K562 (cell line): ENCODE measurements around the gene PSORS1C2. TPM values are rescaled to one million over a fixed set of nuclear protein-coding genes. Genes with fewer than 3 reads are reported as not detected.

Source experiments
- ATAC-seq: fragments of 200-7000 bp; cut with Tn5 transposase; 3 replicates; pipeline ENCODE4 v1.9.1; 2020; ENCODE audit warnings: moderate library complexity
- BruUV-seq: library from RNA; stranded (reverse); fragments of 400-500 nt; replicated peaks from 2 replicates; lab custom pipeline; 2021; lab: Mats Ljungman, UMichigan
- CTCF ChIA-PET: fragments of 300-600 bp; formaldehyde crosslinking; extraction: SDS; loops from one replicate; lab custom pipeline; 2021; ENCODE audit warnings: low intra/inter-chr PET ratio; lab: Yijun Ruan, JAX
- POLR2A ChIA-PET: fragments of 300-600, 350-650 bp; sonication (Branson Sonifier 250); formaldehyde crosslinking; extraction: SDS; loops from one replicate; lab custom pipeline; 2021; ENCODE audit warnings: antibody characterized with exemption, inconsistent platforms; lab: Yijun Ruan, JAX
- DNase-seq, 4 experiments: peaks; one replicate each; pipeline versions ENCODE4 v3.0.0 to v3.0.0-alpha.2; 2011 to 2018; ENCODE audit warnings: low spot score in 3 of 4, mixed read lengths in 3 of 4; ENCODE audit errors: extremely low read depth in 1 of 4
- FAIRE-seq: peaks from 2 replicates; lab custom pipeline; 2011; peaks lifted over from hg19 to GRCh38; lab: Jason Lieb, UNC
- H2AFZ ChIP-seq: 2 replicates; pipeline ENCODE4 v1.6.0; 2011; ENCODE audit warnings: low read depth, low read length, control low read depth, inconsistent platforms
- H3K27ac ChIP-seq: fragments of 200-600 bp; 3 replicates; pipeline ENCODE4 v1.8.0; 2011; ENCODE audit warnings: low read depth, mild to moderate bottlenecking, control low read depth, inconsistent platforms, low read length, moderate library complexity, mixed read lengths; ENCODE audit errors: extremely low read depth
- H3K27me3 ChIP-seq, 2 experiments: fragments of 300-600 bp in 1 of 2; 2 replicates in 1 of 2; 3 replicates in 1 of 2; pipeline versions ENCODE4 v1.6.0 to v1.8.0; 2011; ENCODE audit warnings: inconsistent platforms in 2 of 2, low read length in 2 of 2, mild to moderate bottlenecking in 1 of 2, mixed read lengths in 1 of 2, moderate library complexity in 1 of 2; ENCODE audit not compliant: control insufficient read depth in 2 of 2, insufficient read depth in 2 of 2
- H3K36me3 ChIP-seq: fragments of 300-600 bp; 3 replicates; pipeline ENCODE4 v1.8.0; 2011; ENCODE audit warnings: mild to moderate bottlenecking, low read length, inconsistent platforms; ENCODE audit not compliant: control insufficient read depth, insufficient read depth
- H3K4me1 ChIP-seq, 2 experiments: fragments of 200-600 bp in 1 of 2; replicated peaks in 1 of 2; 2 replicates in 1 of 2; 3 replicates in 1 of 2; pipeline versions ENCODE4 v1.5.1 to v1.8.0; 2011; ENCODE audit warnings: inconsistent platforms in 2 of 2, low read length in 2 of 2, mild to moderate bottlenecking in 1 of 2, mixed read lengths in 1 of 2, moderate library complexity in 1 of 2; ENCODE audit not compliant: control insufficient read depth in 2 of 2, insufficient read depth in 2 of 2
- H3K4me2 ChIP-seq: 2 replicates; pipeline ENCODE4 v1.6.1; 2011; ENCODE audit warnings: low read length, control low read depth, inconsistent platforms, mixed read lengths; ENCODE audit not compliant: insufficient read depth
- H3K4me3 ChIP-seq: fragments of 200-600 bp; sonication (generic), shearing (Covaris generic); 2 replicates; pipeline ENCODE4 v1.5.1; 2016; ENCODE audit warnings: control low read depth, inconsistent platforms
- H3K79me2 ChIP-seq: fragments of 200-600 bp; 3 replicates; pipeline ENCODE4 v1.8.0; 2011; ENCODE audit warnings: low read length, inconsistent platforms; ENCODE audit not compliant: control insufficient read depth, insufficient read depth
- H3K9ac ChIP-seq, 2 experiments: 2 replicates each; pipeline versions ENCODE4 v1.6.0 to v1.6.1; 2011; ENCODE audit warnings: low read depth in 2 of 2, low read length in 2 of 2, control low read depth in 1 of 2, inconsistent platforms in 1 of 2, mild to moderate bottlenecking in 1 of 2, mixed read lengths in 1 of 2; ENCODE audit not compliant: insufficient read depth in 1 of 2
- H3K9me1 ChIP-seq: one replicate; pipeline ENCODE4 v1.6.0; 2011; ENCODE audit warnings: inconsistent platforms, mild to moderate bottlenecking, low read length, moderate library complexity; ENCODE audit not compliant: control insufficient read depth, insufficient read depth
- H3K9me3 ChIP-seq: replicated peaks from 2 replicates; pipeline ENCODE4 v1.5.1; 2011; ENCODE audit warnings: low read depth, low read length, inconsistent platforms; ENCODE audit not compliant: control insufficient read depth, insufficient read depth
- H4K20me1 ChIP-seq: replicated peaks from 2 replicates; pipeline ENCODE4 v1.6.1; 2011; ENCODE audit warnings: low read length, inconsistent platforms, mixed read lengths; ENCODE audit not compliant: control insufficient read depth, insufficient read depth
- CBFB ChIP-seq: sonication (generic); formaldehyde crosslinking; IDR thresholded peaks from 2 replicates; pipeline ENCODE4 v1.4.0; 2020; ENCODE audit warnings: mild to moderate bottlenecking, missing genetic modification reagents
- IRF2 ChIP-seq: sonication (generic); formaldehyde crosslinking; IDR thresholded peaks from 2 replicates; pipeline ENCODE4 v1.8.1; 2022; ENCODE audit warnings: mild to moderate bottlenecking, missing genetic modification reagents
- JUN ChIP-seq, 2 experiments: sonication (generic) in 1 of 2; formaldehyde crosslinking in 1 of 2; IDR thresholded peaks; 2 replicates each; pipeline versions ENCODE4 v1.6.1 to v1.8.0; 2012 to 2022; ENCODE audit warnings: borderline replicate concordance in 2 of 2, mild to moderate bottlenecking in 2 of 2, improper control_type of control experiment in 1 of 2, low read depth in 1 of 2, low read length in 1 of 2, missing genetic modification reagents in 1 of 2
- JUND ChIP-seq, 2 experiments: IDR thresholded peaks; 2 replicates in 1 of 2; 3 replicates in 1 of 2; pipeline ENCODE4 v1.6.1; 2011; ENCODE audit warnings: borderline replicate concordance in 2 of 2, low read depth in 2 of 2, low read length in 2 of 2, improper control_type of control experiment in 1 of 2, missing biosample characterization in 1 of 2, missing genetic modification characterization in 1 of 2, missing genetic modification reagents in 1 of 2
- MAFG ChIP-seq: fragments of 450-650 bp; conservative IDR thresholded peaks from 2 replicates; pipeline ENCODE4 v1.6.1; 2016; ENCODE audit warnings: missing genetic modification characterization, missing compliant biosample characterization
- NR3C1 ChIP-seq: sonication (generic); formaldehyde crosslinking; IDR thresholded peaks from 2 replicates; pipeline ENCODE4 v1.8.1; 2022; ENCODE audit warnings: missing genetic modification reagents
- PHB ChIP-seq: fragments of 250-450 bp; sonication (Bioruptor Pico); IDR thresholded peaks from 2 replicates; pipeline ENCODE4 v1.5.0; 2021
- SAFB2 ChIP-seq: fragments of 200-400 bp; formaldehyde crosslinking; IDR thresholded peaks from 2 replicates; pipeline ENCODE4 v1.6.1; 2018; ENCODE audit warnings: borderline replicate concordance, low read length, low read depth, moderate library complexity; ENCODE audit not compliant: severe bottlenecking
- ZNF316 ChIP-seq: fragments of 450-650 bp; IDR thresholded peaks from 2 replicates; pipeline ENCODE4 v1.6.1; 2016
- ZNF436 ChIP-seq: fragments of 250-450, 450-650 bp; sonication (Bioruptor Pico); formaldehyde crosslinking; IDR thresholded peaks from 2 replicates; pipeline ENCODE4 v1.7.0; 2020; ENCODE audit warnings: mild to moderate bottlenecking
- WGBS: fragments of 100-300 bp; shearing (Covaris generic); methylation state at CpG from one replicate; pipeline ENCODE4 v1.1.6; 2016; ENCODE audit warnings: low coverage, mixed read lengths; ENCODE audit not compliant: insufficient coverage; ENCODE audit errors: missing lambda C conversion rate; 5-methylcytosine and 5-hydroxymethylcytosine counted together
- in situ Hi-C: fragments of 300-500 bp; cut with MboI; formaldehyde crosslinking; loops from 4 replicates; pipeline ENCODE4 v1.15.0; 2018; ENCODE audit warnings: inconsistent platforms, mixed read lengths
- intact Hi-C: fragments of 100-400 bp; cut with micrococcal nuclease; formaldehyde crosslinking; loops from 2 replicates; pipeline ENCODE4 v1.14.2; 2022
- polyA plus RNA-seq, 8 experiments: library from polyadenylated mRNA; depleted of rRNA in 4 of 8; stranded (reverse) in 5 of 8; unstranded in 3 of 8; fragments of >200 nt; fragmentation: Nextera tagmentation in 2 of 8; fragmentation: Illumina TruSeq in 1 of 8; extraction: Ambion mirVana in 2 of 8; extraction: Trizol in 1 of 8; gene quantifications; 2 replicates each; pipeline versions ENCODE4 v1.2.1 to v1.2.3, GENCODE V29; 2011 to 2014; ENCODE audit warnings: inconsistent platforms in 1 of 8, missing spikeins in 1 of 8
- total RNA-seq, 7 experiments: library from RNA; depleted of rRNA in 6 of 7; stranded (reverse); fragments of >200 nt in 6 of 7; fragmentation: Illumina TruSeq in 2 of 7; extraction: Trizol in 2 of 7; gene quantifications; 2 replicates each; pipeline versions ENCODE4 v1.2.1 to v1.2.3, GENCODE V29; 2011 to 2021; ENCODE audit warnings: low replicate concordance in 1 of 7
- TF ChIP-seq, protein P1 (sequence below): sonication (generic); formaldehyde crosslinking; IDR thresholded peaks from 2 replicates; pipeline ENCODE4 v1.8.1; 2022; ENCODE audit warnings: missing genetic modification reagents
- TF ChIP-seq, protein P2 (sequence below), 2 experiments: IDR thresholded peaks; 2 replicates each; pipeline ENCODE4 v1.6.1; 2012; ENCODE audit warnings: improper control_type of control experiment in 2 of 2, low read depth in 2 of 2, low read length in 2 of 2, borderline replicate concordance in 1 of 2
- TF ChIP-seq, protein P3 (sequence below): fragments of 450-650 bp; IDR thresholded peaks from 2 replicates; pipeline ENCODE4 v1.6.1; 2017; ENCODE audit warnings: antibody characterized with exemption, mild to moderate bottlenecking

PSORS1C2 gene
- total and polyA plus RNA-seq, 9 of the 15 experiments (the other 6 are each of a cell fraction or from before 2014, with no cell fraction given) = not detected

DNA sequence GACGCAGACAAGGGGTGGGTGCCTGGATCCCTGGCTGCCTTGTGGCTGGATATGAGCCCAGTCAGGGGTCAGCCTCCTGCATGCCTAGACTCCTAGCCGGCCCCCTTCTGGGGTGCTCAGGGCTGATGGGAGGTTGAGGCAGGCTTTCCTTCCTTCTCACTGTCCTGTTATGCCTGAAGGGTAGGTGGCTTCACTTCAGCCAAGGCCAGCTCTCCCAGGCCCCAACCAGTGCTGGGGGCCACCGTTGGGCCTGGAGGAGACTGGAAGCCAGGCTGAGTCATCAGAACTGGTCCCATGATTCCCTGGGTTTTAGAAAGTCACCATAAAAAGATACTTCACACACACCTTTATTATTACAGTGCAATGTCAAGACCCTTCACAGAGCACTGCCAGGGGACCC, 34.5 kb upstream of the PSORS1C2 start:
- Histone ChIP-seq H3K9ac (peak overlapping the region in 1 of 2 experiments; percentile 18; a peak in 1 of 4 replicates), H3K9me1 (no peaks in the 10 kb centered on the region), H3K27me3 (no peaks in the 10 kb centered on the region), H3K4me1 (peaks cover 25 to 33% of the 10 kb centered on the region in 2 experiments), H4K20me1 (no peaks in the 10 kb centered on the region), H2AFZ (peak overlapping the region; percentile 74), H3K4me3 (no peak overlapping the region), H3K4me2 (no peak overlapping the region), H3K79me2 (no peaks in the 10 kb centered on the region), H3K36me3 (no peaks in the 10 kb centered on the region), H3K9me3 (no peaks in the 10 kb centered on the region), H3K27ac (peak overlapping the region; percentile 10; the same call in 1 of the 3 replicates)
- CTCF ChIA-PET = interaction anchor here (0.9 kb wide), 1 partner anchor 19 kb away, joined by 3 read pairs; no protein-coding TSS in a partner anchor
- POLR2A ChIA-PET = interaction anchor here (0.8 kb wide), 1 partner anchor 12 kb away, joined by 3 read pairs; no protein-coding TSS in a partner anchor
- BruUV-seq = no TSS peak
- intact Hi-C loops = no loop called here
- DNase-seq (peak in 1 of 4 experiments; percentile 48), ATAC-seq (peak; percentile 25; the same call in 1 of the 3 replicates), FAIRE-seq (peak; percentile 75)
- 21% methylated on average over 3 of the region's 3 CpGs for WGBS
- in situ Hi-C loops = no loop called here
- TF ChIP-seq CBFB (CRISPR knock-in tag) = no peak
- peak; percentile 80 for TF ChIP-seq ZNF316
- no peak for TF ChIP-seq PHB
- TF ChIP-seq SAFB2 = no peak
- TF ChIP-seq MAFG (tag) = peak; percentile 42
- TF ChIP-seq ZNF436 = no peak
- TF ChIP-seq JUN (IDR thresholded peaks at IDR 0.05; ENCODE audit: borderline replicate concordance, low read depth, low read length) = peak; percentile 59; the same call in 1 of the 2 replicates
- TF ChIP-seq JUN (CRISPR knock-in tag; IDR thresholded peaks at IDR 0.05; ENCODE audit: borderline replicate concordance) = no peak
- no peak for TF ChIP-seq NR3C1 (CRISPR knock-in tag)
- TF ChIP-seq, protein P1, sequence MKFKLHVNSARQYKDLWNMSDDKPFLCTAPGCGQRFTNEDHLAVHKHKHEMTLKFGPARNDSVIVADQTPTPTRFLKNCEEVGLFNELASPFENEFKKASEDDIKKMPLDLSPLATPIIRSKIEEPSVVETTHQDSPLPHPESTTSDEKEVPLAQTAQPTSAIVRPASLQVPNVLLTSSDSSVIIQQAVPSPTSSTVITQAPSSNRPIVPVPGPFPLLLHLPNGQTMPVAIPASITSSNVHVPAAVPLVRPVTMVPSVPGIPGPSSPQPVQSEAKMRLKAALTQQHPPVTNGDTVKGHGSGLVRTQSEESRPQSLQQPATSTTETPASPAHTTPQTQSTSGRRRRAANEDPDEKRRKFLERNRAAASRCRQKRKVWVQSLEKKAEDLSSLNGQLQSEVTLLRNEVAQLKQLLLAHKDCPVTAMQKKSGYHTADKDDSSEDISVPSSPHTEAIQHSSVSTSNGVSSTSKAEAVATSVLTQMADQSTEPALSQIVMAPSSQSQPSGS = no peak
- TF ChIP-seq, protein P2, sequence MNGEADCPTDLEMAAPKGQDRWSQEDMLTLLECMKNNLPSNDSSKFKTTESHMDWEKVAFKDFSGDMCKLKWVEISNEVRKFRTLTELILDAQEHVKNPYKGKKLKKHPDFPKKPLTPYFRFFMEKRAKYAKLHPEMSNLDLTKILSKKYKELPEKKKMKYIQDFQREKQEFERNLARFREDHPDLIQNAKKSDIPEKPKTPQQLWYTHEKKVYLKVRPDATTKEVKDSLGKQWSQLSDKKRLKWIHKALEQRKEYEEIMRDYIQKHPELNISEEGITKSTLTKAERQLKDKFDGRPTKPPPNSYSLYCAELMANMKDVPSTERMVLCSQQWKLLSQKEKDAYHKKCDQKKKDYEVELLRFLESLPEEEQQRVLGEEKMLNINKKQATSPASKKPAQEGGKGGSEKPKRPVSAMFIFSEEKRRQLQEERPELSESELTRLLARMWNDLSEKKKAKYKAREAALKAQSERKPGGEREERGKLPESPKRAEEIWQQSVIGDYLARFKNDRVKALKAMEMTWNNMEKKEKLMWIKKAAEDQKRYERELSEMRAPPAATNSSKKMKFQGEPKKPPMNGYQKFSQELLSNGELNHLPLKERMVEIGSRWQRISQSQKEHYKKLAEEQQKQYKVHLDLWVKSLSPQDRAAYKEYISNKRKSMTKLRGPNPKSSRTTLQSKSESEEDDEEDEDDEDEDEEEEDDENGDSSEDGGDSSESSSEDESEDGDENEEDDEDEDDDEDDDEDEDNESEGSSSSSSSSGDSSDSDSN (IDR thresholded peaks at IDR 0.05; ENCODE audit: borderline replicate concordance in 1 of 2, low read depth in 2 of 2, low read length in 2 of 2) = no peak
- TF ChIP-seq, protein P3, sequence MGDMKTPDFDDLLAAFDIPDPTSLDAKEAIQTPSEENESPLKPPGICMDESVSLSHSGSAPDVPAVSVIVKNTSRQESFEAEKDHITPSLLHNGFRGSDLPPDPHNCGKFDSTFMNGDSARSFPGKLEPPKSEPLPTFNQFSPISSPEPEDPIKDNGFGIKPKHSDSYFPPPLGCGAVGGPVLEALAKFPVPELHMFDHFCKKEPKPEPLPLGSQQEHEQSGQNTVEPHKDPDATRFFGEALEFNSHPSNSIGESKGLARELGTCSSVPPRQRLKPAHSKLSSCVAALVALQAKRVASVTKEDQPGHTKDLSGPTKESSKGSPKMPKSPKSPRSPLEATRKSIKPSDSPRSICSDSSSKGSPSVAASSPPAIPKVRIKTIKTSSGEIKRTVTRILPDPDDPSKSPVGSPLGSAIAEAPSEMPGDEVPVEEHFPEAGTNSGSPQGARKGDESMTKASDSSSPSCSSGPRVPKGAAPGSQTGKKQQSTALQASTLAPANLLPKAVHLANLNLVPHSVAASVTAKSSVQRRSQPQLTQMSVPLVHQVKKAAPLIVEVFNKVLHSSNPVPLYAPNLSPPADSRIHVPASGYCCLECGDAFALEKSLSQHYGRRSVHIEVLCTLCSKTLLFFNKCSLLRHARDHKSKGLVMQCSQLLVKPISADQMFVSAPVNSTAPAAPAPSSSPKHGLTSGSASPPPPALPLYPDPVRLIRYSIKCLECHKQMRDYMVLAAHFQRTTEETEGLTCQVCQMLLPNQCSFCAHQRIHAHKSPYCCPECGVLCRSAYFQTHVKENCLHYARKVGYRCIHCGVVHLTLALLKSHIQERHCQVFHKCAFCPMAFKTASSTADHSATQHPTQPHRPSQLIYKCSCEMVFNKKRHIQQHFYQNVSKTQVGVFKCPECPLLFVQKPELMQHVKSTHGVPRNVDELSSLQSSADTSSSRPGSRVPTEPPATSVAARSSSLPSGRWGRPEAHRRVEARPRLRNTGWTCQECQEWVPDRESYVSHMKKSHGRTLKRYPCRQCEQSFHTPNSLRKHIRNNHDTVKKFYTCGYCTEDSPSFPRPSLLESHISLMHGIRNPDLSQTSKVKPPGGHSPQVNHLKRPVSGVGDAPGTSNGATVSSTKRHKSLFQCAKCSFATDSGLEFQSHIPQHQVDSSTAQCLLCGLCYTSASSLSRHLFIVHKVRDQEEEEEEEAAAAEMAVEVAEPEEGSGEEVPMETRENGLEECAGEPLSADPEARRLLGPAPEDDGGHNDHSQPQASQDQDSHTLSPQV = peak; percentile 61; the same call in 1 of the 2 replicates
- peak; percentile 85 for TF ChIP-seq JUND (IDR thresholded peaks at IDR 0.05; ENCODE audit: borderline replicate concordance, low read depth, low read length)
- peak; percentile 55; the same call in 1 of the 3 replicates for TF ChIP-seq JUND (tag; IDR thresholded peaks at IDR 0.05; ENCODE audit: borderline replicate concordance, low read depth, low read length)
- no peak for TF ChIP-seq IRF2 (CRISPR knock-in tag)
